GM23248 (cell line): ENCODE measurements around the gene IGSF3. TPM values are rescaled to one million over a fixed set of nuclear protein-coding genes. Genes with fewer than 3 reads are reported as not detected.

Experiments
- DNase-seq: peaks from one replicate; pipeline ENCODE4 v3.0.0-alpha.2; 2015
- H2AFZ ChIP-seq: fragments of 200-600 bp; sonication (generic); 2 replicates; pipeline ENCODE4 v1.6.1; 2016; ENCODE audit warnings: antibody characterized with exemption
- H3F3A ChIP-seq: fragments of 200-600 bp; sonication (generic); 2 replicates; pipeline ENCODE4 v1.6.1; 2016; ENCODE audit warnings: mild to moderate bottlenecking, antibody characterized with exemption, mixed run types; ENCODE audit not compliant: insufficient read depth
- H3K27ac ChIP-seq: fragments of 200-600 bp; sonication (generic); 2 replicates; pipeline ENCODE4 v1.5.1; 2016; ENCODE audit warnings: mild to moderate bottlenecking
- H3K27me3 ChIP-seq: fragments of 200-600 bp; sonication (generic); replicated peaks from 2 replicates; pipeline ENCODE4 v1.6.1; 2016; ENCODE audit warnings: mild to moderate bottlenecking; ENCODE audit not compliant: insufficient read depth
- H3K36me3 ChIP-seq: fragments of 200-600 bp; sonication (generic); 2 replicates; pipeline ENCODE4 v1.6.1; 2016; ENCODE audit warnings: low read depth, mild to moderate bottlenecking
- H3K4me1 ChIP-seq: fragments of 200-600 bp; sonication (generic); 2 replicates; pipeline ENCODE4 v1.6.1; 2016; ENCODE audit warnings: mild to moderate bottlenecking; ENCODE audit not compliant: insufficient read depth
- H3K4me2 ChIP-seq: fragments of 200-600 bp; sonication (generic); one replicate; pipeline ENCODE4 v1.6.1; 2016; ENCODE audit warnings: mild to moderate bottlenecking; ENCODE audit not compliant: unreplicated experiment
- H3K4me3 ChIP-seq: fragments of 200-600 bp; sonication (generic); 2 replicates; pipeline ENCODE4 v1.5.1; 2016; ENCODE audit warnings: mild to moderate bottlenecking
- H3K79me2 ChIP-seq: fragments of 200-600 bp; sonication (generic); 2 replicates; pipeline ENCODE4 v1.6.1; 2016; ENCODE audit warnings: mild to moderate bottlenecking; ENCODE audit not compliant: insufficient read depth
- H3K9ac ChIP-seq: fragments of 200-600 bp; sonication (generic); 2 replicates; pipeline ENCODE4 v1.6.1; 2016; ENCODE audit warnings: mild to moderate bottlenecking
- H3K9me2 ChIP-seq: fragments of 200-600 bp; sonication (generic); 2 replicates; pipeline ENCODE4 v1.6.1; 2016; ENCODE audit warnings: mixed run types, mild to moderate bottlenecking, moderate library complexity; ENCODE audit not compliant: insufficient read depth
- H3K9me3 ChIP-seq: fragments of 200-600 bp; sonication (generic); one replicate; pipeline ENCODE4 v1.6.1; 2017; ENCODE audit warnings: low read depth
- H4K20me1 ChIP-seq: fragments of 200-600 bp; sonication (generic); 2 replicates; pipeline ENCODE4 v1.6.0; 2016; ENCODE audit not compliant: insufficient read depth
- EZH2 ChIP-seq: fragments of 200-600 bp; sonication (generic); IDR thresholded peaks from 2 replicates; pipeline ENCODE4 v1.6.1; 2018; ENCODE audit warnings: antibody characterized with exemption, mild to moderate bottlenecking; ENCODE audit not compliant: insufficient read depth, poor library complexity, severe bottlenecking
- EZH2phosphoT487 ChIP-seq: fragments of 200-600 bp; sonication (generic); IDR thresholded peaks from 2 replicates; pipeline ENCODE4 v1.6.1; 2018; ENCODE audit warnings: antibody characterized with exemption, moderate library complexity, mild to moderate bottlenecking, low read depth; ENCODE audit not compliant: insufficient read depth
- WGBS, 2 experiments: methylation state at CpG; one replicate each; pipeline ENCODE4 v1.1.6; 2015 to 2017; ENCODE audit warnings: low lambda C conversion rate in 2 of 2, low coverage in 1 of 2; ENCODE audit errors: missing lambda C conversion rate in 2 of 2; 5-methylcytosine and 5-hydroxymethylcytosine counted together
- in situ Hi-C: fragments of 300-500 bp; cut with MboI; formaldehyde crosslinking; loops from 2 replicates; pipeline ENCODE4 v1.15.0; 2020
- polyA plus RNA-seq: library from polyadenylated mRNA; unstranded; fragments of >200 nt; fragmentation: Nextera tagmentation; extraction: Ambion mirVana; gene quantifications from 2 replicates; pipeline ENCODE4 v1.2.1, GENCODE V29; 2016
- total RNA-seq: library from RNA; depleted of rRNA; stranded (reverse); fragments of >200 nt; shearing (Covaris generic); gene quantifications from 2 replicates; pipeline ENCODE4 v1.2.3, GENCODE V29; 2014

Gene IGSF3
- total and polyA plus RNA-seq, 2 experiments from 2014 or later = 0.08 to 0.22 TPM

GRCh38 chr1:116532671-116533428, 134.7 kb downstream of the IGSF3 start:
- Histone ChIP-seq H3K9me2 (no peaks in the 10 kb centered on the region), H3K4me2 (no peak overlapping the region), H3K79me2 (no peaks in the 10 kb centered on the region), H3K4me3 (no peak overlapping the region), H3K36me3 (no peaks in the 10 kb centered on the region), H3F3A (peaks cover 4% of the 10 kb centered on the region; the same call in 1 of the 2 replicates), H3K4me1 (peaks cover 15% of the 10 kb centered on the region), H3K9ac (no peak overlapping the region), H3K9me3 (no peaks in the 10 kb centered on the region), H2AFZ (no peak overlapping the region), H3K27me3 (no peaks in the 10 kb centered on the region), H4K20me1 (no peaks in the 10 kb centered on the region; the same call in 1 of the 2 replicates), H3K27ac (no peak overlapping the region)
- DNase-seq = no peak
- TF ChIP-seq EZH2 (no peak), EZH2phosphoT487 (no peak)
- 97 to 98% methylated on average over 23 of the region's 23 CpGs for WGBS, 2 experiments
- in situ Hi-C loops = no loop called here

- in situ Hi-C loops = no loop called here
- no peaks in the 10 kb centered on the region for H3K27me3 ChIP-seq
Observed at GRCh38 chr1:116531917-116532316, 135.6 kb downstream of the IGSF3 start.

GRCh38 chr1:116529681-116530080, 137.9 kb downstream of the IGSF3 start:
- no peaks in the 10 kb centered on the region for H3F3A ChIP-seq
- H3K4me2 ChIP-seq = no peak overlapping the region
- H3K9me3 ChIP-seq = no peaks in the 10 kb centered on the region
- 96 to 97% methylated on average over 3 of the region's 3 CpGs for WGBS, 2 experiments
- no peak overlapping the region for H2AFZ ChIP-seq
- H3K36me3 ChIP-seq = no peaks in the 10 kb centered on the region
- no peak overlapping the region for H3K9ac ChIP-seq
- DNase-seq = no peak
- H3K4me1 ChIP-seq = peaks cover 9% of the 10 kb centered on the region
- in situ Hi-C loops = no loop called here
- H3K9me2 ChIP-seq = peaks cover 3% of the 10 kb centered on the region; the same call in 1 of the 2 replicates
- H4K20me1 ChIP-seq = no peaks in the 10 kb centered on the region; the same call in 1 of the 2 replicates
- H3K27ac ChIP-seq = no peak overlapping the region
- H3K27me3 ChIP-seq = no peaks in the 10 kb centered on the region
- TF ChIP-seq EZH2 (no peak), EZH2phosphoT487 (no peak)
- no peaks in the 10 kb centered on the region for H3K79me2 ChIP-seq
- H3K4me3 ChIP-seq = no peak overlapping the region

More at GRCh38 chr1:116531917-116532316, 135.6 kb downstream of the IGSF3 start:
- 95 to 100% methylated on average over 12 to 13 of the region's 13 CpGs for WGBS, 2 experiments
- H4K20me1 ChIP-seq = no peaks in the 10 kb centered on the region; the same call in 1 of the 2 replicates
- no peak overlapping the region for H3K4me3 ChIP-seq
- TF ChIP-seq EZH2phosphoT487 (no peak), EZH2 (no peak)
- no peaks in the 10 kb centered on the region for H3K36me3 ChIP-seq
- no peak overlapping the region for H3K9ac ChIP-seq
- no peaks in the 10 kb centered on the region for H3F3A ChIP-seq
- H3K79me2 ChIP-seq = no peaks in the 10 kb centered on the region
- no peak overlapping the region for H2AFZ ChIP-seq
- H3K4me1 ChIP-seq = peaks cover 12% of the 10 kb centered on the region
- H3K9me3 ChIP-seq = no peaks in the 10 kb centered on the region
- H3K9me2 ChIP-seq = no peaks in the 10 kb centered on the region
- H3K27ac ChIP-seq = no peak overlapping the region
- H3K4me2 ChIP-seq = no peak overlapping the region
- DNase-seq = no peak

- peak; percentile 31 for DNase-seq
- WGBS, 2 experiments = 78 to 79% methylated on average over 3 of the region's 3 CpGs
- TF ChIP-seq EZH2 (no peak), EZH2phosphoT487 (no peak)
- Histone ChIP-seq H4K20me1 (no peaks in the 10 kb centered on the region; the same call in 1 of the 2 replicates), H2AFZ (no peak overlapping the region), H3K9me2 (peaks cover 3% of the 10 kb centered on the region; the same call in 1 of the 2 replicates), H3K36me3 (no peaks in the 10 kb centered on the region), H3K9me3 (no peaks in the 10 kb centered on the region), H3K27me3 (no peaks in the 10 kb centered on the region), H3K27ac (no peak overlapping the region), H3K9ac (no peak overlapping the region), H3K79me2 (no peaks in the 10 kb centered on the region), H3K4me2 (no peak overlapping the region), H3K4me1 (peaks cover 9% of the 10 kb centered on the region), H3K4me3 (no peak overlapping the region), H3F3A (no peaks in the 10 kb centered on the region)
- in situ Hi-C loops = no loop called here
Observed at GRCh38 chr1:116529199-116529631, 138.3 kb downstream of the IGSF3 start.
